T-helper 2 cell treated with Interferon-gamma antibody and Interleukin-4, amounts not matched to agents 5 μg/mL and 100 μg/mL, for 36 hours (primary cell): ENCODE data around the gene KRT77.

Experiments
- DNase-seq: peaks from one replicate; pipeline ENCODE4 v3.0.0; 2021; ENCODE audit warnings: low spot score
- H3K27ac Mint-ChIP-seq: one replicate; pipeline ENCODE4 v1.8.0; 2021; ENCODE audit warnings: mild to moderate bottlenecking, mixed read lengths
- H3K27me3 Mint-ChIP-seq: one replicate; pipeline ENCODE4 v1.8.0; 2021; ENCODE audit warnings: low read depth, mixed read lengths
- H3K36me3 Mint-ChIP-seq: one replicate; pipeline ENCODE4 v1.8.0; 2021; ENCODE audit warnings: low read depth, mixed read lengths
- H3K4me1 Mint-ChIP-seq: one replicate; pipeline ENCODE4 v1.8.0; 2021; ENCODE audit warnings: low read depth, mixed read lengths
- H3K4me3 Mint-ChIP-seq: one replicate; pipeline ENCODE4 v1.8.0; 2022; ENCODE audit warnings: mild to moderate bottlenecking, moderate library complexity, mixed read lengths
- H3K9me3 Mint-ChIP-seq: one replicate; pipeline ENCODE4 v1.8.0; 2021; ENCODE audit warnings: mixed read lengths

KRT77 gene

GRCh38 chr12:52660934-52661499 lies 42.3 kb downstream of the KRT77 start:
- Mint-ChIP-seq H3K9me3 (no peaks in the 10 kb centered on the region), H3K4me3 (no peak overlapping the region), H3K36me3 (no peaks in the 10 kb centered on the region), H3K4me1 (peaks cover 14% of the 10 kb centered on the region), H3K27ac (no peak overlapping the region), H3K27me3 (peaks cover 13% of the 10 kb centered on the region)
- DNase-seq = no peak

GRCh38 chr12:52659951-52660350 lies 43.4 kb downstream of the KRT77 start:
- DNase-seq = no peak
- Mint-ChIP-seq H3K36me3 (no peaks in the 10 kb centered on the region), H3K4me3 (no peak overlapping the region), H3K9me3 (no peaks in the 10 kb centered on the region), H3K27ac (no peak overlapping the region), H3K4me1 (peaks cover 14% of the 10 kb centered on the region), H3K27me3 (peaks cover 17% of the 10 kb centered on the region)

GRCh38 chr12:52659395-52659794 lies 43.9 kb downstream of the KRT77 start:
- H3K4me1 Mint-ChIP-seq = peaks cover 14% of the 10 kb centered on the region
- DNase-seq = no peak
- H3K9me3 Mint-ChIP-seq = no peaks in the 10 kb centered on the region
- H3K27me3 Mint-ChIP-seq = peaks cover 23% of the 10 kb centered on the region
- H3K4me3 Mint-ChIP-seq = no peak overlapping the region
- H3K27ac Mint-ChIP-seq = no peak overlapping the region
- no peaks in the 10 kb centered on the region for H3K36me3 Mint-ChIP-seq

GRCh38 chr12:52658196-52658595 lies 45.1 kb downstream of the KRT77 start:
- Mint-ChIP-seq H3K4me1 (peaks cover 15% of the 10 kb centered on the region), H3K4me3 (no peak overlapping the region), H3K27ac (no peak overlapping the region), H3K27me3 (peaks cover 29% of the 10 kb centered on the region), H3K36me3 (no peaks in the 10 kb centered on the region), H3K9me3 (no peaks in the 10 kb centered on the region)
- DNase-seq = no peak

GRCh38 chr12:52657250-52657902 lies 45.9 kb downstream of the KRT77 start:
- Mint-ChIP-seq H3K27ac (no peak overlapping the region), H3K4me1 (peaks cover 12% of the 10 kb centered on the region), H3K9me3 (no peaks in the 10 kb centered on the region), H3K27me3 (peaks cover 33% of the 10 kb centered on the region), H3K36me3 (no peaks in the 10 kb centered on the region), H3K4me3 (no peak overlapping the region)
- DNase-seq = no peak

- H3K27ac Mint-ChIP-seq = no peak overlapping the region
- peaks cover 6% of the 10 kb centered on the region for H3K4me1 Mint-ChIP-seq
- H3K27me3 Mint-ChIP-seq = peaks cover 40% of the 10 kb centered on the region
- H3K9me3 Mint-ChIP-seq = no peaks in the 10 kb centered on the region
- no peak for DNase-seq
- no peaks in the 10 kb centered on the region for H3K36me3 Mint-ChIP-seq
- no peak overlapping the region for H3K4me3 Mint-ChIP-seq
These were observed 46.7 kb downstream of the KRT77 start for GRCh38 chr12:52656616-52657015.

GRCh38 chr12:52655720-52656124 lies 47.6 kb downstream of the KRT77 start:
- Mint-ChIP-seq H3K4me3 (no peak overlapping the region), H3K4me1 (peaks cover 6% of the 10 kb centered on the region), H3K27ac (no peak overlapping the region), H3K36me3 (no peaks in the 10 kb centered on the region), H3K9me3 (no peaks in the 10 kb centered on the region), H3K27me3 (peaks cover 40% of the 10 kb centered on the region)
- no peak for DNase-seq

GRCh38 chr12:52655251-52655650 lies 48.1 kb downstream of the KRT77 start:
- Mint-ChIP-seq H3K36me3 (no peaks in the 10 kb centered on the region), H3K4me3 (no peak overlapping the region), H3K27me3 (peaks cover 40% of the 10 kb centered on the region), H3K27ac (no peak overlapping the region), H3K4me1 (peaks cover 6% of the 10 kb centered on the region), H3K9me3 (no peaks in the 10 kb centered on the region)
- DNase-seq = no peak

- DNase-seq = no peak
- Mint-ChIP-seq H3K36me3 (no peaks in the 10 kb centered on the region), H3K27ac (no peak within 1 kb of the TSS), H3K4me3 (no peak within 1 kb of the TSS), H3K4me1 (peaks cover 19% of the 10 kb centered on the region), H3K27me3 (peaks cover 36% of the 10 kb centered on the region), H3K9me3 (no peaks in the 10 kb centered on the region)
These were observed 51.5 kb downstream of the KRT77 start, which contains the start of gene KRT2 for GRCh38 chr12:52651726-52652261. KRT2 (minus strand) TSS chr12:52652211; CDS start chr12:52652142, 69 bp downstream.

- H3K36me3 Mint-ChIP-seq = no peaks in the 10 kb centered on the region
- DNase-seq = no peak
- H3K4me1 Mint-ChIP-seq = peaks cover 30% of the 10 kb centered on the region
- no peak overlapping the region for H3K27ac Mint-ChIP-seq
- H3K9me3 Mint-ChIP-seq = no peaks in the 10 kb centered on the region
- no peak overlapping the region for H3K4me3 Mint-ChIP-seq
- H3K27me3 Mint-ChIP-seq = peaks cover 28% of the 10 kb centered on the region
These were observed 52.7 kb downstream of the KRT77 start for GRCh38 chr12:52650520-52651081.

- Mint-ChIP-seq H3K36me3 (peaks cover 3% of the 10 kb centered on the region), H3K27me3 (peaks cover 20% of the 10 kb centered on the region), H3K9me3 (peaks cover 3% of the 10 kb centered on the region), H3K27ac (peak overlapping the region; percentile 47), H3K4me1 (peaks cover 45% of the 10 kb centered on the region), H3K4me3 (no peak overlapping the region)
- DNase-seq = no peak
These were observed 54.3 kb downstream of the KRT77 start for GRCh38 chr12:52649066-52649465.

GRCh38 chr12:52648012-52648550 lies 55.2 kb downstream of the KRT77 start:
- no peak overlapping the region for H3K4me3 Mint-ChIP-seq
- peaks cover 12% of the 10 kb centered on the region for H3K27me3 Mint-ChIP-seq
- peaks cover 46% of the 10 kb centered on the region for H3K4me1 Mint-ChIP-seq

GRCh38 chr12:52647601-52648000 lies 55.7 kb downstream of the KRT77 start:
- H3K27me3 Mint-ChIP-seq = peaks cover 10% of the 10 kb centered on the region
- no peak overlapping the region for H3K4me3 Mint-ChIP-seq
- peaks cover 3% of the 10 kb centered on the region for H3K36me3 Mint-ChIP-seq
- no peak for DNase-seq
- H3K4me1 Mint-ChIP-seq = peaks cover 45% of the 10 kb centered on the region
- peaks cover 3% of the 10 kb centered on the region for H3K9me3 Mint-ChIP-seq
- peak overlapping the region; percentile 50 for H3K27ac Mint-ChIP-seq

More at GRCh38 chr12:52648012-52648550, 55.2 kb downstream of the KRT77 start:
- Mint-ChIP-seq H3K9me3 (peaks cover 3% of the 10 kb centered on the region), H3K36me3 (peaks cover 3% of the 10 kb centered on the region), H3K27ac (peak overlapping the region; percentile 55)
- no peak for DNase-seq

- Mint-ChIP-seq H3K27ac (peak overlapping the region; percentile 98), H3K9me3 (peaks cover 3% of the 10 kb centered on the region), H3K4me3 (peak overlapping the region; percentile 76), H3K27me3 (peaks cover 2% of the 10 kb centered on the region), H3K4me1 (peaks cover 49% of the 10 kb centered on the region), H3K36me3 (peaks cover 3% of the 10 kb centered on the region)
- no peak for DNase-seq
These were observed 56.7 kb downstream of the KRT77 start for GRCh38 chr12:52646613-52647012.
